Activated naive CD4-positive, alpha-beta T cell treated with Interleukin-2 at 50 U/mL for 16 hours (primary cell): ENCODE results near the gene VMO1.

Experiments used
- DNase-seq: peaks from one replicate; pipeline ENCODE4 v3.0.0-alpha.2; 2020

The VMO1 gene

DNA sequence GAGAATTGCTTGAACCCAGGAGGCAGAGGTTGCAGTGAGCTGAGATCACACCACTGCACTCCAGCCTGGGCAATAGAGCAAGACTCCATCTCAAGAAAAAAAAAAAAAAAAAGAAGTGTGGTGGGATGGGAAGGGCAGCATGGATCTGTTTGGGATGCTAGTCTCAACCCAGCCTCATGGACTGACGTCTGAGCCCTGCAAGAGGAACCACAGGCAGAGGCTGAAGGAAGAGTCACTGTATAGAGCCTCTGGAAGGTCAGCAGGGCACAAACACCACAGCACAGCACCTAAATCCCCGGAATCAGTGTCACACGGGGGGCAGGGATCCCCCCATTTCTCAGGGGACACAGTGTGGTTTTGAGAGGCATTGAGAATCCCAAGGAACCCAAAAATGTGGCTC lies 35.6 kb downstream of the VMO1 start:
- no peak for DNase-seq

DNA sequence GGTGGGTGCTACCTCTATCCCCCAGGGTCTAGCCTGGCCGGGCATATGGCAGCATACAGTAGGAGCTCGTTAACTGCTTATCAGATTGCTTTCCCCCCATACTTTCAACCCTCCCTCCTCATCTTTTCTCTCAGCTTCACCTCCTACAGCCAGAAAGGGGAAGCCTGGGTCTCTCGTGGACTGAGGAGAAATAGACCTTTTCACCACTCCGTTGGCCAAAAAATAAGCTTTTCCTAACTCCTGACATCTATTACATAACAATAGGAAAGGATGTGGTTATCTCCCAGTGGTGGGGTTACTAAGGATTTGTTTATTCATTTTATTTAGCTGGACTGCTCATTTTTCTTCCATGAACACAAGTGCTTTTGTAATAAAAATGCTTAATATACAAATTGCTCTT lies 37.5 kb downstream of the VMO1 start:
- no peak for DNase-seq

DNA sequence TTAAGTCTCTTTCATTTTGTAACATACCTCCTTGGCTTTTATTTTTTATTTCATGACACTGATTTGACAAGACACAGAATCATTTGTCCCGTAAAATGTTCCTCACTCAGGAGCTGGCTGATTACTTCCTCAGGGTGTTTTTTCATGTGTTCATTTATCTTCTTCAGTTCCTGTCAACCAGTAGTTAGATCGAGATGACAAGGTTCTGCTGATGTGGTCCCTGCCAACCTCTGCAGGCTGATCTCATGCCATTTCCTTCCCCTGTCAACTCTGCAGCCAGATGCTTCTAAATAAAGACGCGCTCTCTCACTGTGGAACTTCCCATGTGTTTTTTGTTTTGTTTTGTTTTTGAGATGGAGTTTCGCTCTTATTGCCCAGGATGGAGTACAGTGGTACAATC lies 38.3 kb downstream of the VMO1 start:
- no peak for DNase-seq

DNA sequence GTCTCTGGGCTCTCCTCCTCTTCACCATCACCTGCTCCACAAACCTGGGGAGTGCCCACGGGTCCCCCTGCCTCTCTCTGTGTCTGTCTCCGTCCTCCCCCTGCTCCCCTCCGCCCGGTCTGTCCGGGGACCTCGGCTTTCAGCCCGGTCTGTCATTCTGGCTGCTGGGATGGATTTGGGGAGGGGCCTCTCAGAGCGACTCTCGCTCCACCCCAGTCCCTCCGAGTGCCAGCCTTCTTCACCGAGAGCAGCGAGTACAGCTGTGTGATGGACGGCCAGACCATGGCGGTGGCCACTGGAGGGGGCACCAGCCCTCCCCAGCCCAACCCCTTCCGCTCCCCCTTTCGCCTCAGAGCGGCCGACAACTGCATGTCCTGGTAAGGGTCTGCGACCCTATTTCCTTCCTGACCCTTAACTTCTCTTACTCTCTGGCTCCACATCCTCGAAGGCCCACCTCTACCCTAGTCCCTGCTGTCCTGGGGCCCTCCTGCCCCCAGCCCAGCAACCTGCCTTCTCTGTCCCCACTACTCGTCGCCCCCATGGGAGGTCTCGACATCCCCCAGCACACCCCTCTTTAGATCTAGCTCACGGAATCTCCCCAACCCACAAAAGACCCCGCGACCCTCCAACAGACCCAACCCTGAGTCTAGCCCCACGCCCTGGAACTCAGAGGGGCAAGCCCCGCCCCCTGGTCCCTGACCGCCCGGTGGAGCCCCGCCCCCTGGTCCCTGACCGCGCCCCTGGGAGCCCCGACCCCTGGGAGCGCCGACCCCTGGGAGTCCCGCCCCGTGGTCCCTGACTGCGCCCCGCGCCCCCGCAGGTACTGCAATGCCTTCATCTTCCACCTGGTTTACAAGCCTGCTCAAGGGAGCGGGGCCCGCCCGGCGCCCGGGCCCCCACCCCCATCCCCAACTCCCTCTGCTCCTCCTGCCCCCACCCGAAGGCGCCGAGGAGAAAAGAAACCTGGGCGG lies 40.9 kb downstream of the VMO1 start:
- no peak for DNase-seq

DNA sequence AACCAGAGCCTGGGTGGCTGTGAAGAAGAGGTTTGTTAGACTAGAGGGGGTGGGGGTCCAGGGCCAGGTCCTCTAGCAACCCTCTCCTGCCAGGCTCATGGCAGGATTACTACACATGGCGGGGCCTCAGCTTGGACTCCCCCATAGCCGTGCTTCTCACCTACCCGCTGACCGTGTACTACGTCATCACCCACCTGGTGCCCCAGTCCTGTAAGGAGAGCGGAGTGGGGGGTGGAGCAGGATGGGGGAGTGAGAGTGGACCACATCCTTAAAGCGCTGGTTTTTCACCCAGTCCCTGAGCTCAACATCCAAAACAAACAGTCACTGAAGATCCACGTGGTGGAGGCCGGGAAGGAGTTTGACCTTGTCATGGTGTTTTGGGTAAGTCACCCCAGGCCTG lies 42.3 kb downstream of the VMO1 start:
- DNase-seq, result no peak

DNA sequence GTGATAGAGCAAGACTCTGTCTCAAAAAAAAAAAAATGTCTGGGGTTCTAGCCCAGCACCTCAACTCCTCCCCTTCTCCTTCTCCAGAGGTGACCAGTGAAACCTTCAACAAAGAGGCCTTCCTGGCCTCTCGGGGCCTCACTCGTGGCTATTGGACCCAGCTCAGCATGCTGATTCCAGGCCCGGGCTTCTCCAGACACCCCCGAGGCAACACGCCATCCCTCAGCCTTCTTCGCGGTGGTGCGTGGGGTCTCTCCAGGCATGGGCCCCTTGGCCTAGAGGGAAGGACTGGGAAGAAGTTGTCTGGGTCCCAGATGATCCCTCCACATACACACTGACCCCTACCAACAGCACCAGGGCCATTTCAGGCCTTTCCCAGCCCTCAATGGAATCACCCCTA lies 42.9 kb downstream of the VMO1 start:
- DNase-seq, result no peak

DNA sequence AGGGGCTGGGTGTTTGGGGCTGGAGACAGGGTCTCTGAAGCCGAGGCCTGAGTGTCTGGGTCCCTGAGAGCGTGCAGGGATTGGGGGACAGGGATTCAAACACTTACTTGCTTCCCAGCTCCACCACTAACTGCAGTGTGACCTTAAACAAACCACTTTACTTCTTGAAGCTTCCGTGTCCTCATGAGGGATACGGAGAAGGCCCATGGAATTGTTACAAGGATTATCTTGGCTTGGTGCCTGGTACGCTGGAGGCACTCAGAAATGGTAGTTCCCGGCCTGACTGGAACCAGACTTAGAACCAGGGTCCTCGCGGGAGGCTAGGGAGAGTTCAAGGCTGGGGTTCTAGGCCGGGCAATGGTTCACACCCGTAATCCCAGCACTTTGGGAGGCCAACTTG lies 43.5 kb downstream of the VMO1 start:
- no peak for DNase-seq

DNA sequence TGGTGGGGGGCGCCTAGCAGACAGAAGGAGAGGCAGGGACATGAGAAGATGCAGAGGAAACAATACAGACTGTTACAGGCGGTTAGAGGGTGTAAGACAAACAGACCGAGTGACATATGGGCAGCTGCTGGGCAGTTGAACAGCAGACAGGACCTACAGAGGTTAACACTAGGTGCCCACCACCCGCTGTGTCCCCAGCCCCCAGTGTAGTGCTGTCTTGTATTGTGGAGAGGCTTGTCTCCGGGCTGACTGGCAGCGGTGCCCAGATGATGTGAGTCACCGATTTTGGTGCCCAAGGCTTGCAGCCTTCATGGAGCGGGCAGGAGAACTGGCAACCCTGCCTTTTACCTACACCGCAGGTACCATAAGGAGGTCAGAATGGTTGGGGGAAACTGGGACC lies 44.0 kb downstream of the VMO1 start:
- DNase-seq, result no peak

DNA sequence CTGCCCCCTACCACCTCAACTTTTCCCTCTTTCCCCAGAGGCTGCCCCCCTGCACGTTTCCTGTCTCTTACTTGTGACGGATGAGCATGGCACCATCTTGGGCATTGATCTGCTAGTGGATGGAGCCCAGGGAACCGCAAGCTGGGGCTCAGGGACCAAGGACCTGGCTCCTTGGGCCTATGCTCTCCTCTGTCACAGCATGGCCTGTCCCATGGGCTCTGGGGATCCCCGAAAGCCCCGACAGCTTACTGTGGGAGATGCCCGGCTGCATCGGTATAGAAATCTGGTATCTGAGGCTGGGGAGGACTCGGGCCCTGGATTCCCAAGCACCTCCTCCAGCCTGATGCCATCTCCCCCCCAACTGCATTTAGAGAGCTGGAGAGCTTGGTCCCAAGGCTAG lies 44.6 kb downstream of the VMO1 start:
- DNase-seq, result no peak

DNA sequence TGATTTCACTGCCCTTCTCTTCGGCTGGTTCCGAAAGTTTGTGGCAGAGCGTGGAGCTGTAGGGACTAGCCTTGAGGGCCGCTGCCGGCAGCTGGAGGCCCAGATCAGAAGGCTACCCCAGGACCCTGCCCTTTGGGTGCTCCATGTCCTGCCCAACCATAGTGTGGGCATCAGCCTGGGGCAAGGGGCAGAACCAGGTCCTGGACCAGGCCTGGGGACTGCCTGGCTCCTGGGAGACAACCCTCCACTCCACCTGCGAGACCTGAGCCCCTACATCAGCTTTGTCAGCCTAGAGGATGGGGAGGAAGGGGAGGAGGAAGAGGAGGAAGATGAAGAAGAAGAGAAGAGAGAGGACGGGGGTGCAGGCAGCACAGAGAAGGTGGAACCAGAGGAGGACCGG lies 45.6 kb downstream of the VMO1 start:
- no peak for DNase-seq

DNA sequence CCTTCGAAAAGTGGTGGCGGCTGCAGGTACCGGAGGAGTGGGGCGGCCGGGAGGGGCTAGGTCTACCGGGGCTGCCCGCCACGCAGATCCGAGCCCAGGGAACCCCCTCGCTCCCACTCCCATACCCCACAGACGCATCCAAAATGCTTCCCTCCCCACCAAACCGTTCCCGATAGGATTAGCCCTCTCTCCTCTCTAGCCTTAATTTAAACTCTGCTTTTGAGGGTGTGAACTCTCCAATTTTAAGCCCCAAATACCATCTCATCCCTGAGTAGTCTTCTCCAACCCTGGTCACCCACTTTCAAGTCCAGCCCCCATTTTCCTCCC lies 46.2 kb downstream of the VMO1 start:
- no peak for DNase-seq

DNA sequence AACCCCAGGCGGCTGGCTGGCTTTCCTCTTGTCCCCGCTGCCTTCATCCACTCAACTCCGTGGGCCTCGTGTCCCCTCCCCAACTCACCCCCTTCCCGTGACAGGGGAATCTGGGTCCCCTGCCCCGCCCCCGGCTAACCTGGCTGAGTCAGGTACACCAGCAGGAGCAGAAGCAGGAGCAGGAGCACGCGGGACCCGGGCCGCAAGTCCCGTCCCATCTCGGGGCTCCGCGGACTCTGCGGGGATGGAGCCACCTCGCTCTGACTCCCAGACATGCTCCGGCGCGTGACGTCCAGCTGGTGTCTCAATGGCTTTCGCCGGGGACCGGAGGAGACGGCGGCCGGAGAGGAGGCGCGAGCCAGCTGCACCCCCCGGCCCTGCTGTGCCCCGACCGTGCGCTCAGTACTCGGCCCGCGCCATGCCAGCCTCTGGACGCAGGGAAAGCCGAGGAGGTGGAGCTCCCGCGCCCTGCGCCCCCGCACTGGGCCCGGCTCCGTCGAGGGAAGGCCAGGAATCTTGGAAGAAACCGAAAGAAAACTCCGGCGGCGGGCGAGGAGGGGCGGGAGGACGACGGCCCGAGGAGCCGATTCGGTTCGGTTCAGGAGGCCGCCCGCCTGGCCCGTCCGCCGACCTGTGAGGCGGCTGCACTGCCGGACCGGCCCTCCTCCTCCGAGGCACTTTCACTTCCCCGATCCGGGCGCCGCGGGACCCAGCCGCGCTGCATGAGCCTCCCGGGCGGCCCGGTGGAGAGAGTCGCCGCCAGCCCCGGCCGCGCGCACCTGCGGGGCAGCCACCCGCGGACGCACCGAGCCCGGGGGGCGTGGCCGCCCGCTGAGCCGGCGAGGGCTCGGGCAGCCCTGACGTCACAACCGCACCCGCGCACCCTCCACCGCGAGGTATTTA lies 46.8 kb downstream of the VMO1 start, which contains the start of the genes CXCL16 and ZMYND15:
Gene CXCL16, minus strand, starts transcription at position 807 of the 903 bp plus-strand sequence. Its CDS starts 589 bp downstream, at position 218.
Gene ZMYND15, plus strand, starts transcription at position 712 of the 903 bp plus-strand sequence. CDS start 716 bp downstream, outside the sequence.
- peak; percentile 62 for DNase-seq

DNA sequence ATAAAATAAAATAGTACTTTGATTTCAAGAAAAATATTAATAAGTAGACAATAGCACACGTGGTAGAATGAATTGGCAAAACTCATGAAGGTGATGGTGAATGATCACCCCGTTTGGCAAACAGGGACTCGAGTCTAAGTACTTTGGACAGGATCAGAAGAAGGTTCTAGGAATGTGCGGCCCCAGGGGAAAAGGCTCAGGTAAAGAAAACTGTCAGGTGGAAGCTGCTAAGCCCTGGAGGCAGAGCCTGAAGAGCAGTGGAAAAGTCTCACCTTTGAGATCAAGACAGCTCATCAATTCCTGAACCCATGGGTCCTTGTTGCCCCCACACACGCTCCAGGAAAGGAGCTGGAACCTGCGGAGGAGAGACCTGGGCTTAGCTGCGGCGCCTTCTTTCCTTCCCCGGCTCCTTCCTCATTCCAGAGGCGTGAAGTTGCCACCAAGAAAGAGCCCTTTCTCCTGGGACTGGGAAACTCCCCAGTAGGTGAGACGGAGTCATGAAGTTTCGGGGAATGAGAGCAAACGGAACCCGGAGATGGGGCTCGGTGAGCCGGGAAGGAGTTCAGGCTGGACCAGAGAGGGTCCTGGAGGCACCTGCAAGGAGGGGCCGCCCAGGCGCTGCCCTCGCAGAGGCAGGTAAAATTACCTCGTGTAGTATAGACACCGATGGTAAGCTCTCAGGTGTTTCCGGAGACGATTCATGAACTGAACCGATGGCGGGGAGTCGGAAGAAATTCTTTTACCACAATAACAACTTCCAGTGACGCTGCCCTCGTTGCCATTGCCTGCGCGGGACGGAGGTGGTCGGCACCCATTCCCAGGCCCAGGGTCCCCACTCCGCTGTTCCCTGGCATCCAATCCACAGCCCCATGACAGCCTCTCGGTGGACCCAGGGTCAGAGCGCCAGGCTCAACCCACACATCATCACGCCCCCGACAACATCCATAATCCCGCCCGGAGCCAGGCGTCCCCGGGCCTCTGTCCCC lies 47.7 kb downstream of the VMO1 start:
- no peak for DNase-seq

DNA sequence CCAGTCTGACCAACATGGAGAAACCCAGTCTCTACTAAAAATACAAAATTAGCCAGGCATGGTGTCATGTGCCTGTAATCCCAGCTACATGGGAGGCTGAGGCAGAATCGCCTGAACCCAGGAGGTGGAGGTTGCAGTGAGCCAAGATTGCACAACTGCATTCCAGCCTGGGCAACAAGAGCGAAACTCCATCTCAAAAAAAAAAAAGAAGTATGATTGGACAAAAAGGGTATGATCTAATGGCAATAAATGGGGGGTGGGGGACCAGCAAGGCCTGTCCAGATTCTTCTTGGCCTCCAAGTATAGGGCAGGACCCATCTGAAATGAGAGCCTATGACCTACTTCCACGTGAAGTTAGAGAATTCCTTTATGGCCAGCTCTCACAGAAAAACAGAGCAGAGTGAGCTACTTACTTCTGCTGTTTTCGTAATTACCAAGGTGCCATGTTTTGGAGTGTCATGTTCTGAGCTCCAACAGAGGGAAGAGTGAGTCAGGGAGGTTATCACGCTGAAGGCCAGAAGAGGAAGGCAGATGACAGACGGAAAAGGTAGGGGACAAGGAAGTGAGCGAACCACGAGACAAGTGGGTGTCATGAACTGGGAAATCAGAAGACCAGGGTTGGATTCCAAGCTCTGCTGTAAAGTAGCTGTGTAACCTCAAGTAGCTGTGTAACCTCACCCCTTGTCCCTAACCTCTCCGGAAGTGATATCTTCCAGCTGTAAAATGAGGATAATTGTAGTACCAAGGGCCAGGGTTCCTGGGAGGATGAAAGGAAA lies 50.1 kb downstream of the VMO1 start:
- no peak for DNase-seq
